Left lung (tissue), 10 donors: Measurements from ENCODE around the gene GRIK2. TPM values are rescaled to one million over a fixed set of nuclear protein-coding genes. Genes with fewer than 3 reads are reported as not detected.

Experiments used
- ATAC-seq: fragments of 200-7000 bp; cut with Tn5 transposase; one replicate; pipeline ENCODE4 v1.9.1; 2020; ENCODE audit warnings: moderate library complexity
- DNase-seq, 4 donors: peaks; one replicate each; pipeline ENCODE4 v3.0.0-alpha.2; 2013 to 2020
- H3K27ac ChIP-seq, 2 donors: fragments of 200-600 bp; sonication (generic) in 1 of 2; one replicate each; pipeline versions ENCODE4 v1.5.0 to v1.8.0; 2020 to 2021
- H3K27me3 ChIP-seq, 2 donors: fragments of 200-600 bp; sonication (generic) in 1 of 2; one replicate each; pipeline versions ENCODE4 v1.5.0 to v1.8.0; 2020 to 2021
- H3K36me3 ChIP-seq, 2 donors: fragments of 200-600 bp; sonication (generic) in 1 of 2; one replicate each; pipeline versions ENCODE4 v1.5.0 to v1.8.0; 2020 to 2021
- H3K4me1 ChIP-seq, 2 donors: fragments of 200-600 bp; one replicate each; pipeline ENCODE4 v1.8.0; 2021
- H3K4me3 ChIP-seq, 2 donors: fragments of 200-600 bp; sonication (generic) in 1 of 2; one replicate each; pipeline versions ENCODE4 v1.5.0 to v1.8.0; 2020 to 2021; ENCODE audit warnings: mild to moderate bottlenecking in 1 of 2
- H3K9me3 ChIP-seq, 2 donors: fragments of 200-600 bp; sonication (generic) in 1 of 2; one replicate each; pipeline versions ENCODE4 v1.5.0 to v1.8.0; 2020 to 2021
- intact Hi-C, 2 donors: fragments of 100-400 bp; cut with DNase I; formaldehyde crosslinking; loops; one replicate each; pipeline versions ENCODE4 v1.11.2 to v1.14.2; 2022
- polyA plus RNA-seq, 6 donors: library from polyadenylated mRNA; unstranded; fragments of 120-200 nt; gene quantifications; one replicate each; pipeline ENCODE4 v1.2.1, GENCODE V29; 2013; ENCODE audit not compliant: insufficient read length in 6 of 6
- total RNA-seq, 2 donors: library from RNA; stranded (reverse); fragmentation: NEBNext Ultra II Directional; extraction: Animal tissue kit (Norgen Biotek cat#: 25700); gene quantifications; one replicate each; pipeline ENCODE4 v1.2.1, GENCODE V29; 2021
- TF ChIP-seq, protein P1 (sequence below), 2 donors: fragments of 200-600 bp; sonication (generic) in 1 of 2; IDR thresholded peaks; one replicate each; pipeline versions ENCODE4 v1.5.0 to v1.8.0; 2021; ENCODE audit warnings: antibody characterized with exemption in 2 of 2
- donor health status: DM: no; HTN: yes; CAD: no.
- donor health status: DM: no; HTN: no; CAD: no.

The GRIK2 gene
- total and polyA plus RNA-seq, 8 donors = 0.24 to 0.98 (median 0.67) TPM

DNA sequence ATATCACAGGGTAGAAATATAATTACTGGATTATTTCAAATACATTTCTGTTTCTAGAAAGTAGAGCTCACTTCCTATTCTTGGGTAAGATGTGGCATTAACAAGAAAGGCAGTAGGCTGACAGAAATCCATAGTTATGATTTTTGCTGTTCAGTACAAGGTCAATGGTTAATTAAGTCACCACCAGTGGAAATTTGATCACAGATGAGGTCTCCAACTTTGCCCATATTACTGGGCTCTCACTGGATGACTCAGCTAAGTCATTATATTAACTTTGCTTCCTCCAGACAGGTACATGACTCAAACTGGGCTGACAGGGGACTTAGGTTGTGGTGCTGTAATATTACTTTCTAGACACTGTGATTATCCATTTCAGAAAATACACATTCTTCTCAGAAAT, 212.4 kb downstream of the GRIK2 start:
- intact Hi-C loops = no loop called here
- Histone ChIP-seq H3K27ac (no peak overlapping the region), H3K4me1 (no peaks in the 10 kb centered on the region), H3K27me3 (no peaks in the 10 kb centered on the region), H3K36me3 (no peaks in the 10 kb centered on the region), H3K4me3 (no peak overlapping the region), H3K9me3 (no peaks in the 10 kb centered on the region)
- TF ChIP-seq, protein P1, sequence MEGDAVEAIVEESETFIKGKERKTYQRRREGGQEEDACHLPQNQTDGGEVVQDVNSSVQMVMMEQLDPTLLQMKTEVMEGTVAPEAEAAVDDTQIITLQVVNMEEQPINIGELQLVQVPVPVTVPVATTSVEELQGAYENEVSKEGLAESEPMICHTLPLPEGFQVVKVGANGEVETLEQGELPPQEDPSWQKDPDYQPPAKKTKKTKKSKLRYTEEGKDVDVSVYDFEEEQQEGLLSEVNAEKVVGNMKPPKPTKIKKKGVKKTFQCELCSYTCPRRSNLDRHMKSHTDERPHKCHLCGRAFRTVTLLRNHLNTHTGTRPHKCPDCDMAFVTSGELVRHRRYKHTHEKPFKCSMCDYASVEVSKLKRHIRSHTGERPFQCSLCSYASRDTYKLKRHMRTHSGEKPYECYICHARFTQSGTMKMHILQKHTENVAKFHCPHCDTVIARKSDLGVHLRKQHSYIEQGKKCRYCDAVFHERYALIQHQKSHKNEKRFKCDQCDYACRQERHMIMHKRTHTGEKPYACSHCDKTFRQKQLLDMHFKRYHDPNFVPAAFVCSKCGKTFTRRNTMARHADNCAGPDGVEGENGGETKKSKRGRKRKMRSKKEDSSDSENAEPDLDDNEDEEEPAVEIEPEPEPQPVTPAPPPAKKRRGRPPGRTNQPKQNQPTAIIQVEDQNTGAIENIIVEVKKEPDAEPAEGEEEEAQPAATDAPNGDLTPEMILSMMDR (IDR thresholded peaks at IDR 0.05) = no peak
- DNase-seq (no peak), ATAC-seq (no peak)

DNA sequence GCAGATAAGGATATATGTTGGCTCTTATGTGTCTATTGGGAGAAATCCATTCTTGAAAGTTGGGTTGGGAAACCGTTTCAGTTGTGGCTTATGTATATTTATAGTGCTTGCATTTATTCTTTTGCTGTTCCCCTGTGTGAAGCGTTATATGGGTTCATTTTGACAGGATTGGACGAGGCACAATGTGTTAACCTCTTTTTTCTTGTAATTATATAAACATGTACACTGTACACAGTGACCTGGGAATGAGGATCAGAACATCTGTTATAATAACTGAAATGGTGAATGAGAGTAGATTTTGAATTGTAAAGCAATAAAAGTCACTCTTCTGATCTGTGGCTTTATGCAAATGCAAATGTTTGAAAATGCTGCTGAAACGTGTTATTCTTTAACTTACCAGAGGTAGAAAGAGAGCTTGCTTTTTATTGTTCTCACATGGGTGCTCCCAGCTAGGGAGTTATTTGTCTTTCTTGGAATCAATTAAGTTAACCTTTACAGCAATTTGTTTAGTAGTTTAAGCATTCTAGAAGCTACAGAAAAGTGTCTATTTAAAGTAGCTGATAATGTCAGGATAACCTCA, 213.7 kb downstream of the GRIK2 start:
- Histone ChIP-seq H3K27ac (no peak overlapping the region), H3K36me3 (no peaks in the 10 kb centered on the region), H3K4me3 (no peak overlapping the region), H3K27me3 (no peaks in the 10 kb centered on the region), H3K9me3 (no peaks in the 10 kb centered on the region), H3K4me1 (no peaks in the 10 kb centered on the region)
- intact Hi-C loops = no loop called here
- DNase-seq = no peak
- TF ChIP-seq, protein P1 (IDR thresholded peaks at IDR 0.05) = no peak
- ATAC-seq = no peak

DNA sequence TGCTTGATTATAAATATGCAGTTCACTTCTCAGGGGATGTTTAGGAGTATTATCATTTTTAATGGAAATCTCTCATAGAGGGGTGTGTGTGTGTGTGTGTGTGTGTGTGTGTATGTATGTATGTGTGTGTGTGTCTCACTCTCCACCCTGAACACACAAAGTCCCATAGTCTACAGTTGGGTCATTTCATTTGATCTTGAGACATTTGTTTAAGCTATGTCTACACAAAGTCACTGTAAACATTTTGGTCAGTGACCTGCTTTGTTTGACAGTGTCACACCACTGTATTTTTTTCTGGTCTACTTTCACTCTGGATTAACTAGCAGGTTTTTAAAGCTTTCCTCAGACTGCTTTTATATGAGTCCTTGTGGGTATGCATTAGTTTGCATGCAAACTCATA, 215.2 kb downstream of the GRIK2 start:
- H3K27me3 ChIP-seq = no peaks in the 10 kb centered on the region
- H3K9me3 ChIP-seq = no peaks in the 10 kb centered on the region
- H3K36me3 ChIP-seq = no peaks in the 10 kb centered on the region
- no peaks in the 10 kb centered on the region for H3K4me1 ChIP-seq
- intact Hi-C loops = no loop called here
- ATAC-seq = no peak
- TF ChIP-seq, protein P1 (IDR thresholded peaks at IDR 0.05) = no peak
- DNase-seq = no peak
- H3K27ac ChIP-seq = no peak overlapping the region
- H3K4me3 ChIP-seq = no peak overlapping the region

DNA sequence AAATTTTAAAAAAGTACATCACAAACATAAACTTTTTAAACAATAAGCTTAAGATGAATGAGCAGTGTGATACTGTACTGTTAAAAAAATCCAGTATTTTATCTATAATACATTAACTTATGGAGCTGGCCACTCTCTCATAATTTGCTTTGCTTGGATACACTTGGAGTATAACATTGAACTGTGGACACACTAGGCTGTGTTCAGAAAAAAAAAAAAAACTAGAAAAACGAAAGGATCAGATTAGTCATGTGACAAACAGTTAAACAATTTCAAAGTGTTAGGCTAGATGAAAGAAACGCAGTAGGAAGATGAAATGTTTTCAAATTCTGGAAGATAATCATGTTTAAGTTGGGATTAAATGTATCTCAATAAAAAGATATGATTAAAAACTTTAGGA, 220.0 kb downstream of the GRIK2 start:
- no peaks in the 10 kb centered on the region for H3K36me3 ChIP-seq
- intact Hi-C loops = no loop called here
- no peak overlapping the region for H3K27ac ChIP-seq
- TF ChIP-seq, protein P1 (IDR thresholded peaks at IDR 0.05) = no peak
- DNase-seq (no peak), ATAC-seq (no peak)
- no peaks in the 10 kb centered on the region for H3K27me3 ChIP-seq
- no peaks in the 10 kb centered on the region for H3K4me1 ChIP-seq
- H3K9me3 ChIP-seq = no peaks in the 10 kb centered on the region
- H3K4me3 ChIP-seq = no peak overlapping the region

DNA sequence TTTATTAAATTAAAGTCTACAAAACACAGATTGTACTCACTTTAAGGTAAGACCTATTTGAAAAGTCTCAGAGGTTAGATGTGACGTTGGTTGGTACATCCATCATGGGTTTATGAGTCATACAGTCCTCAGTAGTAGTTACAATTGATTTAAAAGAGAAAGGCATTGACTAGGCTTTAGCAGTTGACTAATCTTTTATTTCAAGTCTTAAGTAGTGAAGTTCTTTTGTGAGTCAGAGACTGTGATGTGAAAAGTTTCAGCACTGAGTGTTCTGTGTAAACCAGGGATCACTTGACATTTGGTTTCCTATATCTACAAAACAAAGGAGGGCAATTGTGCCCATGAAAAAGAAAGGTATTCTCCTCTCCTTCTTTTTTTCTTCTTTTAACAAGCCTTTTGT, 221.3 kb downstream of the GRIK2 start:
- Histone ChIP-seq H3K9me3 (no peaks in the 10 kb centered on the region), H3K27me3 (no peaks in the 10 kb centered on the region), H3K36me3 (no peaks in the 10 kb centered on the region), H3K4me1 (no peaks in the 10 kb centered on the region), H3K27ac (no peak overlapping the region), H3K4me3 (no peak overlapping the region)
- DNase-seq (no peak), ATAC-seq (no peak)
- intact Hi-C loops = no loop called here
- TF ChIP-seq, protein P1 (IDR thresholded peaks at IDR 0.05) = no peak
